NCI-H2196 treated with DMSO at 0.1 percent for 48 hours (cell line): ENCODE data around the gene LRRC8C.

Experiments used
- DNase-seq: peaks from one replicate; lab custom pipeline; 2025; ENCODE audit not compliant: unreplicated experiment; lab: John Stamatoyannopoulos, UW

The LRRC8C gene

DNA sequence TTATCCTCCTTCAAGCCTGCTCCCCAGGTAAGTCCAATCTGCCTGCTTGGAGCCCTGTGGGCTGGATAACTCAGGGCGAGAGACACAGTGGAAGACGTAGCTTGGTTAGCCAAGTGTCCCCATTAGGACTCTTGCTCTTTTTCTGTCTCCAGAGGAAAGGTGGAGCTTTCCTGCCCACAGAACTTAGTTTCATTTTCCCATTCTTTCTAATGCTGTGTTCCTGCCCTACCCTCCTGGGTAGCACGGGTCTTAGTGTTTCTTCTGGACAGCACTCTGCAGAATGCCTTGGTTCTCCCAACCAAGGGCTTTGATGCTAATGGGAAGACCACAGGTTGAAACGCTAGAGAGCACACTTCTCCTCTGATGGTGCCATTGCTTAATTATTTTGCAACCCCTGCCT lies 95.5 kb downstream of the LRRC8C start:
- no peak for DNase-seq

GRCh38 chr1:89732206-89732605 lies 99.3 kb downstream of the LRRC8C start:
- DNase-seq: no peak

DNA sequence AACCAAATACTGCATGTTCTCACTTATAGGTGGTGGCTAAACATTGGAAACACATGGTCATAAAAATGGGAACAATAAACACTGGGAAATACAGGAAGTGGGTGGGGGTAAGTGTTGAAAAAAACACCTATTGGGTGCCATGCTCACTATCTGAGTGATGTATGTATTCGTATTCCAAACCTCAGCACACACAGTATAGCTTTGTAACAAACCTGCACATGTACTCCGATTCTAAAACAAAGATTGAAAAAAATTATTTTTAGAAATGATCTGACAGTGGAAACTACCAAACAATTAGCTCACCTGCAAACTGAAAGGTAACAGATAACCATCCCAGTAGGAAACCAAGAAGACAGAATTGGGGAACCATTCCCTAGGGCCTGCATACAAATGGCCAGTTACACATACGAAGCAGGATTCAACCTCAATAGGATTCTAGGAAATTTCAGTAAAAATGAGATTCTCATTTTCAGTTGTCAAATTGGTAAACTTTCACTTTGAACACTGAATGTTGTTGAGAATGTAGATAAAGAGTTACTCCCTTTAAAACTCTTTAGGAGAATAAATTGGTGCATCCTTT lies 99.8 kb downstream of the LRRC8C start:
- DNase-seq: no peak

- no peak for DNase-seq
Measured at GRCh38 chr1:89733748-89734147, 100.8 kb downstream of the LRRC8C start.

GRCh38 chr1:89734442-89734841 lies 101.5 kb downstream of the LRRC8C start:
- no peak for DNase-seq

GRCh38 chr1:89735479-89735878 lies 102.6 kb downstream of the LRRC8C start:
- DNase-seq: no peak

DNA sequence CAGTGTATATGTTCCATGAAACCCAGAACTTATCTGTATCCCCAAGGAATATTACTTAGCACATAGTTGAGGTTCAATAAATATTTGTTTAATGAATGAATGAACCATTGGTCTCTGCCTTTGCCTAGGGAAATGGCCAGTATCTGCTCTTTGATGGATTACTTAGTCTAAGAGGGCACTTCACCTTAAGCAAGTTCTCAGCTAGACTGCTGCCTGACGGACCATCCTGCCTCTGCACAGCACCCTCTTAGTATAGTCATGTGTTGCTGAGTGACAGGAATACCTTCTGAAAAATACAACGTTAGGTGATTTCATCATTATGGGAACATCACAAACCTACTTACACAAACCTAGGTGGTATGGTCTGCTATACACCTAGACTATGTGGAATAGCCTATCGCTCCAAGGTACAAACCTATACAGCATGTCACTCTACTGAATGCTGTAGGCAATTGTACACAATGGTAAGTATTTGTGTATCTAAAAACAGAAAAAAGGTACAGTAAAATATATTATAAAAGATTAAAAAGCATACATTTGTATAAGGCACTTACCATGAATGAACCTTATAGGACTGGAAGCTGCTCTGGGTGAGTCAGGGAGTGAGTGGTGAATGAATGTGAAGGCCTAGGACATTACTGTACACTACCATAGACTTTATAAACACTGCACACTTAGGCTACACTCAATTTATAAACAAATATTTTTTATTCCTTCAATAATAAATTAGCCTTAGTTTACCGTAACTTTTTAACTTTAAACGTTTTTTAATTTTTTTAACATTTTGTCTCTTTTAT lies 104.2 kb downstream of the LRRC8C start:
- no peak for DNase-seq

GRCh38 chr1:89737985-89738510 lies 105.1 kb downstream of the LRRC8C start:
- DNase-seq: no peak

GRCh38 chr1:89739013-89739843 lies 106.3 kb downstream of the LRRC8C start:
- no peak for DNase-seq

DNA sequence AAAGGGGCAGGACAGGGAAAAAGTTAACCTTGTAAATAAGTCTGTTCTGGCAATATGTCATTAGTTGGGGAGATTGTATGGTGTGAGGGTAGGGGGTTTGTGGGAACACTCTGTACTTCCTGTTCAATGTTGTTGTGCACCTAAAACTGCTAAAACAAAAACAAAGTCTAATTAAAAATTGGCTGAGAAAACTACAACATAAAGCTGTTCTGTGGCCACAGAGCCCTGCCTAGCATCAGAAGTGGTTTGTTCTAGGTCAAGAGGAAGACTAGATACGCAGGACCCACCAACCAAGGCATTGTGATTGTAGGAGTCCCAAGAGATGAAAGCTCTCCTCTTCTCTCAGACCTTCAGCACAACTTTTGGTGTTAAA lies 106.9 kb downstream of the LRRC8C start:
- no peak for DNase-seq

- no peak for DNase-seq
Measured at GRCh38 chr1:89743788-89744187, 110.9 kb downstream of the LRRC8C start.

DNA sequence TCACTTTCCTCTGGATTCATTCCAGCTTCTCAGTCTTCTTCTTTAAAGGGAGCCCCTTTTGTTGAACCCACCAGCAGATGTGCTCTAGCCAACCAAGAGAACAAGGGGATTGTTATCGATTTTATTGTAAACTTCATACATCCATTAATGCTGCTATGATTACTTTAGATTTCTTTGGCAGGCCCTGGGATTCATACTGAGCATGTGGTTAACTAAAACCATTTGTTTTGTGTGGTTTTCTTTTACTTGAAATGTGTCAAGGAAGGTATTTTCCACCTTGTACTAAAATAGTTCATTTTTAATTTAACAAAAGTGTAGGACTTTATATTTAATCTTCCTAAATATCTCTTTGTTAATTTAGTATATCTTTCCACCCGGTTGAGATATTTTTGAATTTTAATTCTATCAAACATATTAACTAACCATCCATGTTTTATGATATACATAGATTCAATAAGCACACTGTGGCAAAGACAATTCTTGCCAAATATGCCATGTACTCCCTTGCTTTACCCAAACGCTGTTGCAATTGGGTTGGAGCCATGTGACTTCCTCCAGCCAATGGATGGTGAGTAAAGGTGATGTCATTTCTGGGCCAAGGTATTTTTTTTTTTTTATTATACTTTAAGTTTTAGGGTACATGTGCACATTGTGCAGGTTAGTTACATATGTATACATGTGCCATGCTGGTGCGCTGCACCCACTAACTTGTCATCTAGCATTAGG lies 113.7 kb downstream of the LRRC8C start:
- DNase-seq: no peak

- DNase-seq: no peak
Measured at GRCh38 chr1:89753761-89754160, 120.8 kb downstream of the LRRC8C start.

DNA sequence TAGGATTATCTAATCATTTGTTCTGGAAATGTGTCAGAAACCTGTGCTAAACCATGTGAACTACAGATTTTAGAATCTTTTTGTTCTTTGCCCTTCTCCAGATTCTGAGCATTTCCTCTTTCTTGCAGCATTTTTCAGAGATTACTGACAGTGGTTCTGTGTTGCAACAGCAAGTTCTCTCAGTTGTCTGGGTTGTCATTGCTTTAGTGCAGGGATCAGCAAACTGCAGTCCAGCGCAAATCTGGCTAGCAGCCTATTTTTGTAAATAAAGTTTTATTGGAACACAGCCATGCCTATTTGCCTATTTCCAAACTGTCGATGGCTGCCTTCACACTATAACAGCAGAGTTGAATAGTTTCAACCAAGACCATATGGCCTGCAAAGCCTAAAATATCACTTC lies 121.6 kb downstream of the LRRC8C start:
- no peak for DNase-seq

DNA sequence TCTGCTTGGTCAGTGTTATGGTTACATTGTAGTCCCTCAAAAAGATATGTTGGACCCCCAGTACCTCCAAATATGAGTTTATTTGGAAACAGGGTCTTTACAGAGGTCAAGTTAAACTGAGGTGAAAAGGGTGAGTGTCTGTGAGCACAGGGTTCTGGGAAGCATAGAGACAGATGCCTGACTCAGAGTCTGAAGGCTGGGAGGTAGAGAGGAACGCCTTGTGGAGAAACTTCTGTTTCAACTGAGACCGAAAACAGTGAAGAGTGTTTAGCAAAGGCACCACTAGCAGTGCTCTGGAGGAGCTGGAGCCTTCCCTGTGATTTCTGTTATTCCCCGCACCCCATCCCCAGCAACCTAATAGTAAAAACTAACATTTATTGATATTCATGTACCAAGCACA lies 122.7 kb downstream of the LRRC8C start:
- DNase-seq: no peak

GRCh38 chr1:89757532-89757931 lies 124.6 kb downstream of the LRRC8C start:
- DNase-seq: no peak

DNA sequence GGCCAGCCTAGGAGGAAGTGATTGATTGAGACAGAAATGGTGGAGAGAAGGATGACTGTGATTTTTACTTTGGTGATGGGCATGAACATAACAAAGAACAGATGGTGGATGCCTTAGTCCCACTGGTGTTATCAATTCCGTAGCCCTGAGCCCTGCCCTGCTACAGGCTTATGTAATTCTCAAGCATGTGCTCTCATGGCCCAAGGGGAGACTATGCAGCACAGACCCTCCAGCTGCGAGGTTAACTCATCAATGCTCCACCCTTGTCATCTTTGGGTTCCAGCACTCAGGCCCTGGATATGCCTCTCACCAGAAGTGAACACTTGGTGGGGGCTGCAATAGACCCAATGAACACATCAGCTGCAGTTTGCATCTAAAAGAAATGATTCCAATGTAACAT lies 125.2 kb downstream of the LRRC8C start:
- no peak for DNase-seq

GRCh38 chr1:89759036-89759435 lies 126.1 kb downstream of the LRRC8C start:
- no peak for DNase-seq

- no peak for DNase-seq
Measured at GRCh38 chr1:89760496-89760895, 127.6 kb downstream of the LRRC8C start.

DNA sequence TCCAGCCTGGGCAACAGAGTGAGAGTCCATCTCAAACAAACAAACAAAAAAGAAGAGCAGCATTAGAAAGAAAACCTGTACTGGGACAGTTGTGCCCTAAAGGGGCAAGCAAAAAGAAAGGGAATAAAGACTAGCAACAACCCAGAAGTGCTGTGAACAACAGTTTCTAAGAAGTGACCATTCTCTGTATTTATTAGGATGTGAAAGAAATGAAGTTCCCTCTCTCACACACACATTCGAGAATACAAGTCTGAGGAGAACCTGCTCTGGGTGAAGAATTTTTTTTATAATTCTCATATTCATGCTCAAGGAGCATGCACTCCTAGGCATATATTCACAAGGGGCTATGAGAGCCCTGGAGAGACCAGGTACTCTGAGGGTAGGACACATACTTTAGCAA lies 128.4 kb downstream of the LRRC8C start:
- DNase-seq: no peak

DNA sequence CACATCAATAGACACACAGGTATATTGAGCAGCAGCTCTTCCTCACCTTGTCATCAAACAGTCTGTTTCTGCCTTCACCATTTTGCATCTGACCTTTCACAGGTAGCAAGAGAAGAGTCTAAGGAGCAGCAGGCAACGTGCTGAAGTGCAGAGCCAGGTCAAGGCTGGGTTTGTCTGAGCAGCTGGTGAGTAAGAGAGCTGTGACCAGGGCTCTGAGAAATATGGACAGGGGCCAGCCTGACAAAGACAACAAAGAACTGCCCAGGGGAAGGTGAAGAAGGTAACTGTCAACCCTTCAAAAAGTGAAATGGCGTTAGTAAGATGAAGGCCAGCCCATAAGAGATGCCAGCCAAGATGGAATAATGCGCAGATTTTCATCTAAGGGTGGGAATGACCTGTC lies 129.0 kb downstream of the LRRC8C start:
- DNase-seq: no peak
